HL-60 (cell line): Measurements from ENCODE around the gene DYNC1H1.

ENCODE experiments used
- CTCF ChIP-seq: IDR thresholded peaks from one replicate; pipeline ENCODE4 v1.5.1; 2011; ENCODE audit warnings: low read length, control low read depth, inconsistent platforms; ENCODE audit not compliant: insufficient read depth
- POLR2AphosphoS5 ChIP-seq: IDR thresholded peaks from 2 replicates; pipeline ENCODE4 v1.6.1; 2012; ENCODE audit warnings: low read depth
- REST ChIP-seq: IDR thresholded peaks from 2 replicates; pipeline ENCODE4 v1.6.1; 2012; ENCODE audit warnings: low read depth; ENCODE audit not compliant: insufficient replicate concordance

GRCh38 chr14:102027951-102028350, 63.6 kb downstream of the DYNC1H1 start:
- TF ChIP-seq CTCF (no peak), REST (no peak), POLR2AphosphoS5 (no peak)
